ENCODE results near the gene PIEZO2.

DNA sequence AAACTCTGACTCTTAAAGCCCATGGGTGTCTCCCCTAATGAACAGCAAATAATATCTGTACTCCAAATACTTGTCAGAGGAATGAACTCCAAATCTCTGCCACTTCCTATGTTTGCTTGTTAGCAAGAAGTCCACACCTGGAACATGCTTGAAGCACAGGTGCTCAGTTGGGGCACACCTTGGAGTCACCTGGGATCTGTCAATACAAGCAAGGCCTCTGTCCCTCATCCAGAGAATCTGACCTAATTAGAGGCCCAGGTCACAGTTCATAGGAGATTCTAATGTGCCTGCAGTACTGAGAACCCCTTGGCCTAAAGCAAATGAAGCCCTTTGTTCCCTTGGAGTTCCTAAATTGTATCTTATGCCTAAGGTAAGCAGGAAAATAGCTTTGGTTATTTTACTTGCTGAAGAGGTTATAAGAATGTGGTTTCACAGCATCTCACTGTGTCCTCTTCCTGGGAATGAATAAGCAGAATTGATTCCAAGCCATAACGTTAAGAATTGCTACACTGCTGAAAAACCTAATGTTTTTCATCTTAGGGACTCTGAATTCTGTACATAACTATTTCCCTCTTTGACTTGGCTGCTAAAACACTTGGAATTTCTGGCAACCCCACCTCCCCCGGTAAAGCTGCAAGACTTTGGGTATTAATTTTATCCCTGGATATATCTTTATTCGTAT lies 113.4 kb downstream of the PIEZO2 start:
- no peak for TF ChIP-seq ZNF274 (IDR thresholded peaks at IDR 0.05; ENCODE audit: low read depth, low read length)
- no peak for TF ChIP-seq YY1 (IDR thresholded peaks at IDR 0.05; ENCODE audit: insufficient read depth, insufficient read length)
- TF ChIP-seq SUZ12 (IDR thresholded peaks at IDR 0.05; ENCODE audit: extremely low read depth, insufficient read depth, insufficient read length), result no peak

Measured in NT2/D1 (cell line).